ENCODE data around the gene OSBPL1A.

The OSBPL1A gene

GRCh38 chr18:24161304-24161703 is 236.3 kb downstream of the OSBPL1A start:
- Histone ChIP-seq H3K27ac (replicated peaks) (no peak overlapping the region), H3K27me3 (ENCODE audit: insufficient read depth, poor library complexity, severe bottlenecking) (no peaks in the 10 kb centered on the region), H3K4me3 (replicated peaks; ENCODE audit: insufficient read depth, low read length) (no peak overlapping the region)
- DNase-seq (ENCODE audit: low read depth in 1 of 2, low spot score in 1 of 2): no peak
- TF ChIP-seq GABPA (IDR thresholded peaks at IDR 0.05; ENCODE audit: low read depth): no peak
- no peak for TF ChIP-seq CTCF (IDR thresholded peaks at IDR 0.05; ENCODE audit: insufficient read depth, low read length)
- TF ChIP-seq REST (IDR thresholded peaks at IDR 0.05; ENCODE audit: insufficient replicate concordance, low read depth): no peak
- TF ChIP-seq POLR2AphosphoS5 (IDR thresholded peaks at IDR 0.05; ENCODE audit: low read depth): no peak
- no peak for TF ChIP-seq SPI1 (IDR thresholded peaks at IDR 0.05; ENCODE audit: borderline replicate concordance, low read depth)

- no peak for DNase-seq (ENCODE audit: low read depth in 1 of 2, low spot score in 1 of 2)
- TF ChIP-seq GABPA (IDR thresholded peaks at IDR 0.05; ENCODE audit: low read depth) (no peak), REST (IDR thresholded peaks at IDR 0.05; ENCODE audit: insufficient replicate concordance, low read depth) (no peak), SPI1 (IDR thresholded peaks at IDR 0.05; ENCODE audit: borderline replicate concordance, low read depth) (no peak), CTCF (IDR thresholded peaks at IDR 0.05; ENCODE audit: insufficient read depth, low read length) (no peak), POLR2AphosphoS5 (IDR thresholded peaks at IDR 0.05; ENCODE audit: low read depth) (no peak)
- Histone ChIP-seq H3K4me3 (replicated peaks; ENCODE audit: insufficient read depth, low read length) (no peak overlapping the region), H3K27ac (replicated peaks) (no peak overlapping the region), H3K27me3 (ENCODE audit: insufficient read depth, poor library complexity, severe bottlenecking) (no peaks in the 10 kb centered on the region)
These were observed 237.5 kb downstream of the OSBPL1A start for GRCh38 chr18:24160086-24160485.

GRCh38 chr18:24157855-24158254 is 239.8 kb downstream of the OSBPL1A start:
- DNase-seq (ENCODE audit: low read depth in 1 of 2, low spot score in 1 of 2): no peak
- no peak overlapping the region for H3K27ac ChIP-seq (replicated peaks)
- H3K27me3 ChIP-seq (ENCODE audit: insufficient read depth, poor library complexity, severe bottlenecking): no peaks in the 10 kb centered on the region
- no peak overlapping the region for H3K4me3 ChIP-seq (replicated peaks; ENCODE audit: insufficient read depth, low read length)
- TF ChIP-seq GABPA (IDR thresholded peaks at IDR 0.05; ENCODE audit: low read depth) (no peak), POLR2AphosphoS5 (IDR thresholded peaks at IDR 0.05; ENCODE audit: low read depth) (no peak), REST (IDR thresholded peaks at IDR 0.05; ENCODE audit: insufficient replicate concordance, low read depth) (no peak), SPI1 (IDR thresholded peaks at IDR 0.05; ENCODE audit: borderline replicate concordance, low read depth) (no peak)

Data from HL-60 (cell line).